Endodermal cell (in vitro differentiated cells): ENCODE data around the gene CCDC102A. TPM values are rescaled to one million over a fixed set of nuclear protein-coding genes. Genes with fewer than 3 reads are reported as not detected.

Experiments
- DNase-seq: peaks from one replicate; pipeline ENCODE4 v3.0.0-alpha.2; 2017
- H3K27ac ChIP-seq: 2 replicates; pipeline ENCODE4 v1.5.1; 2013; ENCODE audit warnings: mild to moderate bottlenecking, low read depth, low read length, moderate library complexity
- H3K27me3 ChIP-seq: 2 replicates; pipeline ENCODE4 v1.6.1; 2013; ENCODE audit warnings: mild to moderate bottlenecking, low read length, moderate library complexity; ENCODE audit not compliant: insufficient read depth, control insufficient read depth, poor library complexity, severe bottlenecking
- H3K36me3 ChIP-seq: 2 replicates; pipeline ENCODE4 v1.7.0; 2013; ENCODE audit warnings: mild to moderate bottlenecking, low read length, moderate library complexity; ENCODE audit not compliant: control insufficient read depth, insufficient read depth
- H3K4me1 ChIP-seq: one replicate; pipeline ENCODE4 v1.7.0; 2013; ENCODE audit warnings: low read length; ENCODE audit not compliant: control insufficient read depth, insufficient read depth
- H3K4me3 ChIP-seq: 2 replicates; pipeline ENCODE4 v1.5.1; 2013; ENCODE audit warnings: mild to moderate bottlenecking, low read length, moderate library complexity
- H3K9ac ChIP-seq: 2 replicates; pipeline ENCODE4 v1.6.1; 2013; ENCODE audit warnings: mild to moderate bottlenecking, low read length, moderate library complexity; ENCODE audit not compliant: poor library complexity, severe bottlenecking; ENCODE audit errors: extremely low read depth
- H3K9me3 ChIP-seq: 2 replicates; pipeline ENCODE4 v1.6.1; 2013; ENCODE audit warnings: mild to moderate bottlenecking, low read length, moderate library complexity; ENCODE audit not compliant: control insufficient read depth
- H3K27ac Mint-ChIP-seq: 2 replicates; pipeline ENCODE4 v1.8.0; 2020; ENCODE audit warnings: mixed read lengths
- H3K27me3 Mint-ChIP-seq: 2 replicates; pipeline ENCODE4 v1.8.0; 2021; ENCODE audit warnings: mild to moderate bottlenecking, mixed read lengths; ENCODE audit not compliant: insufficient read depth
- H3K36me3 Mint-ChIP-seq: 2 replicates; pipeline ENCODE4 v1.8.0; 2020; ENCODE audit warnings: low read depth, mixed read lengths
- H3K4me1 Mint-ChIP-seq: 2 replicates; pipeline ENCODE4 v1.8.0; 2020; ENCODE audit warnings: mixed read lengths
- H3K4me3 Mint-ChIP-seq: 2 replicates; pipeline ENCODE4 v1.8.0; 2020; ENCODE audit warnings: mild to moderate bottlenecking, moderate library complexity, mixed read lengths
- H3K9me3 Mint-ChIP-seq: 2 replicates; pipeline ENCODE4 v1.8.0; 2020; ENCODE audit warnings: mild to moderate bottlenecking, mixed read lengths
- CTCF ChIP-seq: fragments of 200-600 bp; sonication (generic); conservative IDR thresholded peaks from 2 replicates; pipeline ENCODE4 v1.5.0; 2021; ENCODE audit warnings: antibody characterized with exemption, mild to moderate bottlenecking
- WGBS, 2 experiments: methylation state at CpG; one replicate each; pipeline versions ENCODE4 v1.1.5 to v1.1.7; 2013; ENCODE audit warnings: missing lambda C conversion rate in 2 of 2, mixed read lengths in 1 of 2; ENCODE audit not compliant: insufficient coverage in 1 of 2, insufficient read length in 1 of 2; 5-methylcytosine and 5-hydroxymethylcytosine counted together
- total RNA-seq, 2 donors: library from RNA; stranded (reverse); fragmentation: NEBNext Ultra II Directional in 1 of 2; extraction: Animal tissue kit (Norgen Biotek cat#: 25700) in 1 of 2; gene quantifications; 2 replicates in 1 of 2; 3 replicates in 1 of 2; pipeline ENCODE4 v1.2.1, GENCODE V29; 2021

Gene CCDC102A
- total RNA-seq, 2 donors from 2014 or later: 6.7 to 9.8 TPM

- Mint-ChIP-seq H3K9me3 (no peaks in the 10 kb centered on the region), H3K27me3 (peaks cover 33% of the 10 kb centered on the region), H3K36me3 (peaks cover 6% of the 10 kb centered on the region), H3K4me1 (peaks cover 47% of the 10 kb centered on the region), H3K4me3 (no peak overlapping the region), H3K27ac (no peak overlapping the region)
- no peak for TF ChIP-seq CTCF
- H3K9ac ChIP-seq: no peak overlapping the region
- no peak overlapping the region for H3K27ac ChIP-seq
- H3K4me1 ChIP-seq: no peaks in the 10 kb centered on the region
- no peaks in the 10 kb centered on the region for H3K9me3 ChIP-seq
- H3K36me3 ChIP-seq: no peaks in the 10 kb centered on the region
- 91 to 93% methylated on average over 21 to 22 of the region's 22 CpGs for WGBS, 2 experiments
- peaks cover 18% of the 10 kb centered on the region for H3K27me3 ChIP-seq
- peak; percentile 41 for DNase-seq
- no peak overlapping the region for H3K4me3 ChIP-seq
These were observed 5.7 kb downstream of the CCDC102A start for GRCh38 chr16:57530522-57531252.

- 65 to 76% methylated on average over 5 to 7 of the region's 7 CpGs for WGBS, 2 experiments
- Histone ChIP-seq H3K9ac (no peak overlapping the region), H3K36me3 (no peaks in the 10 kb centered on the region), H3K9me3 (no peaks in the 10 kb centered on the region), H3K4me1 (no peaks in the 10 kb centered on the region), H3K4me3 (no peak overlapping the region), H3K27ac (no peak overlapping the region), H3K27me3 (peaks cover 18% of the 10 kb centered on the region)
- Mint-ChIP-seq H3K9me3 (no peaks in the 10 kb centered on the region), H3K27me3 (peaks cover 36% of the 10 kb centered on the region), H3K27ac (no peak overlapping the region), H3K4me1 (peaks cover 46% of the 10 kb centered on the region), H3K4me3 (peak overlapping the region; percentile 58), H3K36me3 (peaks cover 6% of the 10 kb centered on the region)
- DNase-seq: peak; percentile 64
- no peak for TF ChIP-seq CTCF
These were observed 6.3 kb downstream of the CCDC102A start for GRCh38 chr16:57530104-57530521.

GRCh38 chr16:57529391-57530103, 6.8 kb downstream of the CCDC102A start:
- Mint-ChIP-seq H3K4me1 (peaks cover 46% of the 10 kb centered on the region), H3K9me3 (no peaks in the 10 kb centered on the region), H3K4me3 (peak overlapping the region; percentile 58), H3K27ac (no peak overlapping the region), H3K27me3 (peaks cover 38% of the 10 kb centered on the region), H3K36me3 (peaks cover 6% of the 10 kb centered on the region)
- DNase-seq: no peak
- H3K9ac ChIP-seq: no peak overlapping the region
- no peak for TF ChIP-seq CTCF
- WGBS, 2 experiments: 74 to 86% methylated on average over 10 to 14 of the region's 14 CpGs
- H3K36me3 ChIP-seq: no peaks in the 10 kb centered on the region
- H3K27me3 ChIP-seq: peaks cover 18% of the 10 kb centered on the region
- no peak overlapping the region for H3K4me3 ChIP-seq
- no peak overlapping the region for H3K27ac ChIP-seq
- no peaks in the 10 kb centered on the region for H3K9me3 ChIP-seq
- H3K4me1 ChIP-seq: no peaks in the 10 kb centered on the region
